Mesenteric fat pad (tissue), 1 donor: ENCODE results near the gene MID2. TPM values are rescaled to one million over a fixed set of nuclear protein-coding genes. Genes with fewer than 3 reads are reported as not detected.
"Not testable (repeated sequence)": the region's sequence is repeated elsewhere in the genome, so short reads cannot be mapped to it uniquely, and the experiment has no call there.

Experiments
- DNase-seq: peaks from one replicate; pipeline ENCODE4 v3.0.0-alpha.2; 2020; ENCODE audit warnings: low spot score
- total RNA-seq: library from RNA; stranded (reverse); fragmentation: NEBNext Ultra II Directional; extraction: Animal tissue kit (Norgen Biotek cat#: 25700); gene quantifications from one replicate; pipeline ENCODE4 v1.2.1, GENCODE V29; 2021
- donor health status: DM: yes; HTN: yes; CAD: no.

Gene MID2
- total RNA-seq, 1 donor from 2014 or later = 23.4 TPM

- no peak for DNase-seq
Measured at GRCh38 chrX:107840971-107841370, 15.3 kb downstream of the MID2 start.

- DNase-seq = no peak
Measured at GRCh38 chrX:107842715-107843400, 17.2 kb downstream of the MID2 start.

DNA sequence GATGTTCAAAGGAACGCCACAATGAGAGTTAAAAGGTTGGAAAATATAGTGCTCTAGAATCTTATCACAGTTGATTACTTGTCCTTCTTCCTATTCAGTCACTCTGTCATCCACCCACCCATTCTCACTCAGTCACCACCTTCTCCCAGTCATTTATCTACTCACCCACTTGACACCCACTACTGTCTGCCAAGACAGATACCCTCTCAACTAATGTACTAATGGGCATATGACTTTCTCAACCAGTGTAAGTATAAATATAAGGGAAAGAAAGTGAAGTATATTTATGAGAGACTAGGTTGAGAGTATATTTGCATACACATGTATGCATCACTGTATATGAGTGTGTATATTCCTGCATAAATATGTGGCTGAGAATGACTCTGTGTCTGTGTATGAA lies 20.0 kb downstream of the MID2 start:
- no peak for DNase-seq

- no peak for DNase-seq
Measured at GRCh38 chrX:107848591-107848990, 22.9 kb downstream of the MID2 start.

GRCh38 chrX:107849747-107850421 lies 24.2 kb downstream of the MID2 start:
- no peak for DNase-seq

- no peak for DNase-seq
Measured at GRCh38 chrX:107850422-107850765, 24.7 kb downstream of the MID2 start.

DNA sequence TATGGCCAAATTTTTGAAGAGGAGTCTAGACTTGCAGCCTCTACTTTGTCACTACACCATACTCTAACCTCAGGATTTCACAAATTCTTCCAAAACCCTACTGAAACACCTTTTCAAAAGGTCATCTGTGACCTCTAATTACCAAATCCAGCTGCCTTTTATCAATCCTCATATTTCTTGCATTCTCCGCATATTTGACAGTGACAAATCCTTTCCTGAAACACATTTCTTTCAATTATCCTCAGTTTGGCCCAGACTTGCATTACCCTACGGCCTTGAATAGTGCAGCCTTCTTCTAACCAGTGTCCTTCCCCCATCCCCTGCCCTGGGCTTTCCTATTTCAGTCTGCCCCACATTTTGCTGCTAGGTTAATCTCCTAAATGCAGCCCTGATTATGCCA lies 25.5 kb downstream of the MID2 start:
- no peak for DNase-seq

DNA sequence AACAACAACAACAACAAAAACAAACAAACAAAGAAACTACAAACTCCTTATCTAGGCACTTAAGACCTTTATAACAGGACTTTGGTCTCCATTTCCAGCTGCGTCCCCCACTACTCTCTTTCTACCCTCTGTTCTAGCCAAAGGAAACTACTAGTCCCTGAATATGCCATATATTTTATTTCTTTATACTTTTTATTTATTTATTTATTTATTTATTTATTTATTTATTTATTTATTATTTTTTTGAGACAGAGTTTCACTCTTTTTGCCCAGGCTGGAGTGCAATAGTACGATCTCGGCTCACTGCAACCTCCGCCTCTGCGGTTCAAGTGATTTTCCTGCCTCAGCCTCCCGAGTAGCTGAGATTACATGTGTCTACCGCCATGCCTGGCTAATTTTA lies 26.0 kb downstream of the MID2 start:
- not testable (repeated sequence) for DNase-seq

DNA sequence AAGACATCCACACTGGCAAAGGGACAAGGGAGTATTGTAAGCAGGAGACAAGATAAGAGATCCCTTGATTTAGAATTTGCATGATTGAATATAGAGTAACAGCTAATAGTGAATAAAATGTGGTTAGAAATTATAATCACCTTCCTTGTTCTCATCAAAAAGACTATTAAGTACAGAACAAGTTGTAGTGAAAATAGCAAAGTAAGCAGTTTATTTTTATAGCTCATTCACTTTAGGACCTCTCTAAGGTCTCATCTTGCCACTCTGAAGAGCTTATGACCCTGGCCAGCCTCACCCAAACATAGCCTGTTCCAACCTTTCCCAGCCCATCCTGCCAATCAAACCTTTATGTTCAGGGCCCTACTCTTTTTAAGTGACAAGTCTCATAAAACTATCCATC lies 30.6 kb downstream of the MID2 start:
- no peak for DNase-seq

DNA sequence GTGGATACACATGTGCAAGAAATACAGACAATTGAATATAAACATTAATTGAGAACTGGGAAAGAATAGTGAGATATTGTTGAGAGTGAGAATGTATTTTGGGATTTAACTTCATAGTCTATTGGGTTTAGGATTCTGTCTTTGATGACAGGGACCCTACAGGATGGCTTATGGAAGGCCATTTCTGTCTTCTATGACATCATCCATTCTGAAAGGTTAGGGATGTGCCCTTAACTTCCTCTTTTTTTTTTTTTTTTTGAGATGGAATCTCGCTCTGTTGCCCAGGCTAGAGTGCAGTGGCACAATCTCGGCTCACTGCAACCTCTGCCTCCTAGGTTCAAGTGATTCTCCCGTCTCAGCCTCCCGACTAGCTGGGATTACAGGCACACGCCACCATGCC lies 31.4 kb downstream of the MID2 start:
- DNase-seq = not testable (repeated sequence)

- DNase-seq = no peak
Measured at GRCh38 chrX:107857837-107858236, 32.2 kb downstream of the MID2 start.

DNA sequence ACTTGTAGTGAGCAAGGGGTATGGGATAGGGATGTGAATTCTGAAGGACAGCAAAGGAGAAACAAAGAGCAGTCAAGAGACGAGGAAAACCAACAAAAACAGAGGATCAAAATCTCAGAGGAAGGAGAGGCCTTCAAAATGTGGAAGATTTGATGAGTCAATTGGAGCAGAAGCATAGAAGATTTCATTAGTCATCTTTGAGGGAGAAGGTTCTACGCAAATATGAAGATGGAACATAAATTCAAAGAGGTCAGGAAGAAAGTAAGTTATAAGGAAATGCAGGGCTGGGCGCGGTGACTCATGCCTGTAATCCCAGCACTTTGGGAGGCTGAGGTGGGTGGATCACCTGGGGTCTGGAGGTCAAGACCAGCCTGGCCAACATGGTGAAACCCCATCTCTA lies 35.4 kb downstream of the MID2 start:
- no peak for DNase-seq

GRCh38 chrX:107871136-107871535 lies 45.5 kb downstream of the MID2 start:
- no peak for DNase-seq

DNA sequence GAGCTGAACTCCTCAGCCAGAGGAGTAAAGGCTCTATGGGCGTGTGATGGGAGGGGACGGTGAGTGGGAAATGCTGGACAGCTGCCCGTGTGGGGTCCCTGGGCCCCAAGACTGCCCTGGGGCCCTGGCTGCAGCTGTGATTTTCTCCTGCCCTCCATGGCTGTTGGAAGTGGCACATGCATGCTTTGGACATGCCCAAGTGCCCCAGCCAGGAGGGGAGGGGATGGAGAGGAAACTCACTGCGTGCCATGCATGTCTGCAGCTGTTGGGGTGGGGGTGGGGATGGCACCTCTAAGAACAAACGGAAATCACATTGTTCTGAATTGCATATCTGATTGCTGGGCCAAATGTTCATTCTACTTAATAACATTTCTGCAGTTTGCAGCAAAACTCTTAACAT lies 52.4 kb downstream of the MID2 start:
- DNase-seq = no peak

GRCh38 chrX:107880054-107880610 lies 54.5 kb downstream of the MID2 start:
- DNase-seq = no peak

- no peak for DNase-seq
Measured at GRCh38 chrX:107894038-107894437, 68.4 kb downstream of the MID2 start.

- no peak for DNase-seq
Measured at GRCh38 chrX:107902721-107903120, 77.1 kb downstream of the MID2 start.

DNA sequence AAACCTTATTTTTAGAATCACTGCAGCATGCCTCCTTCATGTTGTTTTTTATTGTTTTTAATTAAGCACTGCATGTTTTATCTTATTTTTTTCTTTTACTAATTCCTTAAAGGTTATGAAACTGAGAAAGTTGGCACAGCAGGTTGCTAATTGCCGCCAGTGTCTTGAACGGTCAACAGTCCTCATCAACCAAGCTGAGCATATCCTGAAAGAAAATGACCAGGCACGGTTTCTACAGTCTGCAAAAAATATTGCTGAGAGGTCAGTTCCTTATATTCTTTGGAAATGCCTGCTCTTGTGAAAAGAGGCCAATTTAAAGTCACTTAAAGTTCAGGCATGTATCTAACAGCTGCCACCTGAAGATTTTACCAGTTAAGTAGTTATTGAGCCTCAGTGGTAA lies 79.7 kb downstream of the MID2 start:
- DNase-seq = no peak

GRCh38 chrX:107924136-107924746 lies 98.6 kb downstream of the MID2 start:
- DNase-seq = no peak

DNA sequence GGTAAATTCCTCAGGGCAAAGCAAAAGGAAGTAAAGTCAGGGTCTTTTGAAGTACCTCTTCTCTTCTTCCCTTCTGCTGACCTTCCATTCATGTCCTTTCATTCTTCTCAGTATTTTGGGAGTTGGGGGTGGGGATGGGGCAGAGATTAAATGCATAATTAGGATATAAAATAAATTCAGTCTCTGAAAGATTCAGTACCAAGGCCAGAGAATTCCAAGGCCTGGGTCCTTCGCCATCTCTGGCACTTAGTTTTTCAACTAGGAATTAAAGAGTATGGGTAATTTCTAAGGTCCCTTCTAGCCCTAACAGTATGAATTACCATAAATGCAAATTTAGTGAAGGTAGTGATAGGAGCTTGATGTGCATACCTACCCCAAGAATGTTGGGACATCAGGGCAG lies 108.6 kb downstream of the MID2 start:
- DNase-seq = no peak

GRCh38 chrX:107935200-107935599 lies 109.5 kb downstream of the MID2 start:
- no peak for DNase-seq

GRCh38 chrX:107935664-107936433 lies 110.2 kb downstream of the MID2 start:
- DNase-seq = no peak
